ENCODE results near the gene HECTD2.

DNA sequence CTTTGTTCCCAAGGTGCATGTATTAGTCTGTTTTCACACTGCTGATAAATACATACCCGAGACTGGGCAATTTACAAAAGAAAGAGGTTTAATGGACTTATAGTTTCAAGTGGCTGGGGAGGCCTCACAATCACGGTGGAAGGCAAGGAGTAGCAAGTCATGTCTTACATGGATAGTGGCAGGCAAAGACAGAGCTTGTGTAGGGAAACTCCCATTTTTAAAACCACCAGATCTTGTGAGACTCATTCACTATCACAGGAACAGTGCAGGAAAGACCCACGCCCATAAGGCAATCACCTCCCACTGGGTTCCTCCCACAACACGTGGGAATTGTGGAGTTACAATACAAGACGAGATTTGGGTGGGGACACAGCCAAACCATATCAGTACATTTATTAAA is 129.8 kb downstream of the HECTD2 start:
- TF ChIP-seq CTCF (conservative IDR thresholded peaks at IDR 0.05), result no peak
- no peak for TF ChIP-seq ZFX (IDR thresholded peaks at IDR 0.05)
